GM19324 (cell line): ENCODE measurements around the gene SEC63.
"Not testable (repeated sequence)": the region's sequence is repeated elsewhere in the genome, so short reads cannot be mapped to it uniquely, and the experiment has no call there.

Source experiments
- ATAC-seq: cut with Tn5 transposase; IDR thresholded peaks from one replicate; pipeline ENCODE4 v1.9.1; 2021; ENCODE audit warnings: mild to moderate bottlenecking, moderate library complexity; ENCODE audit not compliant: unreplicated experiment, low FRiP score

The SEC63 gene

GRCh38 chr6:107867302-107867615 lies 90.7 kb downstream of the SEC63 start:
- ATAC-seq: no peak

DNA sequence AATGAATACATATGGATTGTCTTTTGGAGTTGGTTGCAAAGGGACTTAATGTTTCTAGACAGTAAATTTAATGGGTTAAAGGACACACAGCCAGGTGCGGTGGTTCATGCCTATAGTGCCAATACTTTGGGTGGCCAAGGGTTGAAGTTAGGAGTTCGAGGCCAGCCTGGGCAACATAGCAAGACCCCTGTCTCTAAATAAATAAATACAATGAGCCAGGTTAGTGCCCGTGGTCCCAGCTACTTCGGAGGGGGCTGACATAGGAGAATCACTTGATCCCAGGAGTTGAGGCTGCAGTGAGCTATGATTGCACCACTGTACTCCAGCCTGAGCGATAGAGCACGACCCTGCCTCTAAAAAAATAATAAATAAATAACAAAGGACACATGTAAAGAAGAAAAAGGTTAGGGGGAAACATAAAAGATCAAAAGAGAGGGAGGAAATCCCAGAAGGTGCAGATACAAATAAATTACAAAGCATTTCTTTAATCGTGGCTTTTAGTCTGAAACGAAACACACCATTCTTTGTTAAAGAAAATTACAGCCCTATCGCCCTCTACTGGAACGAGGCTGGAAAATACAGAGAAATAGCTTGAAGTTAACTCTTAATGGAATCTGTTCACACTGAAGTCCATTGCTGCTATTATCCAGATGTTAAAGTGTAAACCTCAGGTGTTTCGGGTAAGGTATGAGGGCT lies 91.3 kb downstream of the SEC63 start:
- ATAC-seq: no peak

DNA sequence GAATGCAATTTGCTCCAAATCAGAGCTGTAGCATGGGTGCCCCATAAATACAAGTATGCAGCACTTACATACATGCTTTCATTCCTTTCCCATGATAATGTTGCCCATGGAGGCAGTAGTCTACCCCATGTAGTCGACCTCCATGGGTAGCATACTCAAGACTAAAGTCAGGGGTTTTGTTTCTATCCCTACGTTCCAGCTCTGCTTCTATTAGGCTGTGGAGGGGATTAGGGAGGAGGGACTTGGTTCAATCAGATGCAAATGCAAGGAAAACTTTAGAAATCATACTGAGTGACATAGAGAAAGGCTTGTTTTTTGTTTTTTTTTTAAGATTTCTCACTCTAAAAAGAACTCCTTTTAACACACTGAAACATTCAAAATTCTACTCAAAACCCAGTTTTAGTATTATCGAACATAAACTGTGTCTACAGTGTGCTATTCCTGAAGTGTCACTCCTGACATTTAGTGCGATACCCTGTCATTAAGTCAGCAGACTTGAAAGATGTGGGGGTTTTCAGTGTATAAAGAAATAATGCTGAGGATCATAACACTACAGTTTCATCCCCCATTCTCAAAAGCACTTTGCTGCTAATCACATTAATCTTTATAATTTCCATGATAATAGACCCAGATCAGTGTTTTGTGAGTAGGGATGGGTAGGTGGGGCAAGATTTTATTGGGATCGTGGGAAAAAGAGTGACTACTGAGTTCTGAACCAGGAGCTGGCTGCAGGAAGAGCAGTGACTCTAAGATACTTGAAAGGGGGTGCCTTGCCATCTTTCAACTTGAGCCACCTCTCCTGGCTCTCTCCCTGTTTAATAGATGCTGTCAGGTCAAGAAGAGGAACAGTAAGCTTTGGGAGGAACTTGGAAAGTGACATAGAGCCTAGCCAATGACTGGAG lies 93.5 kb downstream of the SEC63 start:
- no peak for ATAC-seq

DNA sequence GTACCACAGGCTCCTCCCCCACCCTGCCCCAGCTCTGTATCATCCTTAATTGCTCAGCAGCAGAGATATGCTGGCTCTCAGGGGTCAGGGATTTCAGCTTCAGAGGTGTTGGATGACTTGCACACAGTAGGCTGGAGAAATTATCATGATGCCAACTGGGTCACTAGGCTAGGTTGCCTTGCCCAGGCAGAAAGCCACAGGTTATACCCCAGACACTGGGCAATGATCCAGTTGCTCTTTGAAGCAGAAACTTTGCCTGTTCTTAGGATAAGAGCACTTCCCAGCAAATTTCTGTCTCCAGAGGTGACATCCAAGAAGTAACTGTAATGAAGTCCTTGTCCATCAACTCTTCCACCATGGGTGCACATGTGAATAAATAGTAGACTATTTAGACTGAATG lies 95.6 kb downstream of the SEC63 start:
- no peak for ATAC-seq

GRCh38 chr6:107860963-107861362 lies 97.0 kb downstream of the SEC63 start:
- not testable (repeated sequence) for ATAC-seq

GRCh38 chr6:107860144-107860543 lies 97.9 kb downstream of the SEC63 start:
- not testable (repeated sequence) for ATAC-seq

GRCh38 chr6:107853230-107853629 lies 104.8 kb downstream of the SEC63 start:
- no peak for ATAC-seq

GRCh38 chr6:107849325-107849724 lies 108.7 kb downstream of the SEC63 start:
- no peak for ATAC-seq

DNA sequence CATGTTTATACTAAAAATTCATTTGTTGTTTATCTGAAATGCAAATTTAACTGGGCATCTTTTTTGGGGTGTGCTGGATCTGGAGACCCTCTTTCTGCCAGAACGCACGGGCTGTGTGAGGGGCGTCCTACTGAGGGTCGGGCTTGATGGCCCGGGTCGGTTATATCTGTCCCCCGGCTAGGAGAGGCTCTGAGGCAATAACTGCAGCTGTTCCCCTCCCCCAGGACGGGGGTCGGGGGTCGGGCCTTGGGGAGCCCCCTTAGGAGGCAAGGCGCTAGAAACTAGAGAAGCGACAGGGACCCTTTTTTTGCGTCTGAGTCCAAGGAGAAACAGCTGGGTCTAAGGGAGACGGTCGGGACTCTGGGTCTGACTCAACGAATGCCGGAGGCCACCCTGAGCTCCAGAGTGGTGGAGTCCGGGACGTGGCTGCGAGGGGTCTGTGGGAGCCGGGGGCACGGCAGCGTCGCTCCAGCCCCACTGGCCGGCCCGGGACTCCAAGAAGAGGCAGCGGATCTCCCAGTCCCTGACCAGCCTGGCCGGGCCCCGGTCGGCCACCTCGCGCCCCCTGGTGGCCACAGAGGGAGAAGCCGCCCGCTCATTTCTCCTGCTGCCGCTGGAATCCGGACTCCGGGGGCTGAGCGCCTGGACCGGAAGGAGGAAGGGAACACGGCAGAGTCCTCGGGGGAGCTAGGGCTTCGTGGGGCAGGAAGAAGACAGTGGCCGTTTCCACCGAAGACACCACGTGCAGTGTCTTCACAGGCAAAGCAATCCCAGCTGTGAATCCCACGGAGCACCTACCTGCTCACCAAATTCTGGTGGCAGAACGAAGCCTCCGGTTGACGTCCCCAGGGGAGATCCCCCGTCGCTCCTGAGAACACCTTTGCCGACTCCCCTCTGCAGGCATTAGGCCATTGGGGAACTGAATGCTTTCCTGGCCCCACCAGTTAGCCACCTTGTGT lies 109.9 kb downstream of the SEC63 start:
- peak; percentile 68 for ATAC-seq

DNA sequence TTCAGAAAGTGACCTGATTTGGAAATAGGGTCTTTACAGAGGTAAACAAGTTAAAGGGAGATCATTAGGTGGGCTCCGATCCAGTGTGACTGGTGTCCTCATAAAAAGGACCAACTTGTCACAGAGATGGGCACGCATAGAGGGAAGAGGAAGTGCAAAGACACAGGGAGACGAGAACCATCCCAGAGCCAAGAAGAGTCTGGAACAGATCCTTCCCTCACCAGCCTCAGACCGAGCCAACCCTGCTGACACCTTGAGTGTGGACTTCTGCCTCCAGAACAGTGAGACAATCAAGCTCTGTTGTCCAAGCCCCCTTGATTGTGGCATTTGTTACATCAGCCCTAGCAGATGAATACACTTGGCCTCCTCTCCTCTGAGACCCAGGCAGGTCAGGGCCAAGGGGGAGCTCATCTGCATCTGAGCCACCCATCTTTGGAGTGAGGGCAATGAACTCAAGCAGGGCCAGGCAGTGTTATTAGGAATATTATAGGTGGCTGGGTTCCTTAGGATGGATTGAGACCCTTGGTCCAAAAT lies 111.7 kb downstream of the SEC63 start:
- no peak for ATAC-seq

- no peak for ATAC-seq
These were observed 112.2 kb downstream of the SEC63 start for GRCh38 chr6:107845777-107846176.

DNA sequence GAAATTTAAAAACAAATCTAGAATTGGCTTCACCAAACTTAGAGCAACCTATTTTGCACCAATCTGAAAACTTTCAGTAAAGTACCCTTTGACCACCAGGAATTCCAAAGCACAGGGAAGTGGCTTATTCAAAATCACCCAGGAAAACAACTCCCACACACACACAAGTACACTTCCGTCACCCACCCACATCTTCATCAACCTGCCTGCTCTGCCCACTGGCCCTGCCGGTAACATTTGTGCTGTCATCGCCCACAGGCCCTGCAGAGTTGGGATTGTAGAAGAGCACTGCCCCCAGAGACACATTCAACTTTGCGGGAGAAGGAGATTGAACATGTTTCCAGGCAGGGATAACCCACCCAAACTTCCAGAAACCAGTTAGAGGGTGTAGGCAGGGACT lies 114.6 kb downstream of the SEC63 start:
- ATAC-seq: no peak

DNA sequence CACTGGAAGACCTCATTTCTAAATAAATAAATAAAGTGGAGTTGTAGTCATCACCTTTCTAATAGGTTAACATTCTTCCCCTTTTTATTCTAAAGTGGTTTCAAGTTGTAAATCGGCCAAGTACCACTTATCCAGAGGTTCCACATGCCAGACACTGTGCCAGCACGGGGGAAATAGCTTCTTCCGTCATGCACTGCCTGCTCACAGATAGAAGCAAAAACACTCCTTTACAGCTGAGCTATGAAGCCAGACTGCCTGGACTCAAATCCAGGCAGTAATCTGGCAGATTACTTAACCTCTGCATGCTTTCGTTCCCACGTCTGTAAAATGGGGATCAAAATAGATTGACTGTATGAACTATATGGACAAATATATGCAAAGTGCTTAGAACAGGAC lies 116.7 kb downstream of the SEC63 start:
- ATAC-seq: no peak

DNA sequence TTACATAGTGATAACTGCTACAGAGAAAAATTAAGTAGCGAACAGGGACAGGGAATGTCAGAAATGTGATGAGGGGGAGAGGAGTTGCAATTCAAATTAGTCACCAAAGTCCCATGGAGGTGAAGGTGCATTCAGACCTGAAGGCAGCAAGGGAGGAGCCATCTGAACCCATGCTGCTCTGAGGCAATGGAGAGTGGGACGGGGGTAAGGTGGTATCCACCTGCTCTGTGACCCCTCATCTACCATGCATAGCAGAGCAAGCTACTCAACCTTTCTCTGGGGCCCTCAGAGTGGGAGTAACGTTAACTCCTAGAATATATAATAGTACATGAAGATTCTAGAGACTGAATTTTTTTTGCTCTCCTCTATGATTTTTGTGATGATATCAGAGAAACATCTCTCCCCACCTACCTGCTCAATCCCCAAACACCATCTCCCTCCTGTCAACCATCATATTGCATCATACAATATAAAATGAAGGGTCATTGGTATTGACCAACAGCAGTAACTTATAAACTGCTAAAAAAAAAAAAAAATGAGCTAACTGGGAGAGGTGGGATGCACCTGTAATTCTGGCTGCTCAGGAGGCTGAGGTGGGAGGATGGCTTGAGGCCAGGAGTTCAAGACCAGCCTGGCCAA lies 117.3 kb downstream of the SEC63 start:
- no peak for ATAC-seq

GRCh38 chr6:107833136-107833535 lies 124.9 kb downstream of the SEC63 start:
- ATAC-seq: no peak

DNA sequence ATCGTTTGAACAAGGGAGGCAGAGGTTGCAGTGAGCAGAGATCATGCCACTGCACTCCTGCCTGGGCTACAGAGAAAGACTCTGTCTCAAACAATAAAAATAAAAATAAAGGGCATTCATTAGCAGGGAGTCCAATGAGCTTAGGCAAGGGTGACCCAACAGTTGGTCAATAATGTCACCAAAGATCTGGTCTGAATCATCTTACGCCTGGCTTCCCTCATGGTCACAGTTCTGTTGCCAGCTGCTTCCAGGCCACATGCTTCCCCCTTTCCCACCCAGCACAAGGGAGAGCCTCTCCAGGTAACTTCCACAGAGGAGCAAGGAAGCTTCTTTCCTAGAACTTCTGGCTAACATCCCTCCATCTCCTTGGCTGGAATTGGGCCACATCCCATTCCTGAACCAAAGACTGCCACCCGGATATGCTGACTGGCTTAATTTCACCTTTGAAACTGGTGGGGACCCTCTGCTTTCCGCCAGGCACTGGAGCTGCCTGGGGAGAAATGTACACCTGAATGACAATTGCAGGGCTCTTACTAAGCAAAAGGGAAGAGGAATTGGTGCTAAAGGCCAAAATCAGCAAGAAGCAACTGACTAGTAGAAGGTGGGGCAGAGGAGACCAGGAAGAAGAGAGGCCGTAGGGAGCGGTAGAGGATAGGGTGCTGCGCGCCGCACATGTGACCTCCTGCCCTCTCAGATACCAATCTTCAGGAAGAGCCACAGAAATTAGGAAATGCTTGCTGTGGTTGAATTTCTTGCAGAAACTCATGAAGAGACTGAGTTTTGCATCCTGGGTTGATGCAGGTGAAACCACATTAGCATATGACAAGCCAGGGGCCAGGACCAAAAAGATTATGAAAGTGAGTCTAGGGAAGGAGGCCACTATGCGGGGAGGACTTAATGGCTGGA lies 125.6 kb downstream of the SEC63 start:
- ATAC-seq: no peak

DNA sequence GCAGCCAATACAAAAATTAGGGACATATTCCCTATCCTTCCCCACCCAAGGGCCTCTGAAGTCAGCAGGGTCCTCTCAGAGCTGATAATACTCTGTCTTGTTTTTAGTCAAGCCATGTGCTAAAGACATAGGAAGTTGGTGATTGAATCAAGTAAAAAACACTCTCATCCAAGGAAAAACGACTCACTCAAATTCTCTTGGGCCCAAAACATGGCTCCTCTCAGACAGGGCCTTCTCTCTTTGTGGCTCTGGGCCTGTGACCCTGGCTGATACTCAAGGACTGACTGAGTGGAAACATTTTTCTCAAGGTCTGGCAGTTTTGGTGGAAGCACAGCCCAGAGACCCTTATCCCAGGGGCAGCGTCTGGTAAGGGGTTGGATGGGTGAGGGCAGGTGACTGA lies 127.9 kb downstream of the SEC63 start:
- no peak for ATAC-seq

- no peak for ATAC-seq
These were observed 130.5 kb downstream of the SEC63 start for GRCh38 chr6:107827541-107827940.

GRCh38 chr6:107823047-107823557 lies 134.9 kb downstream of the SEC63 start:
- no peak for ATAC-seq
